OCI-LY1 (cell line): ENCODE data around the gene TOPAZ1.

Experiments
- H2AFZ ChIP-seq: fragments of 200-600 bp; sonication (generic), shearing (Covaris generic); 2 replicates; pipeline ENCODE4 v1.6.0; 2014; ENCODE audit warnings: antibody characterized with exemption, mild to moderate bottlenecking, low read length
- H3F3A ChIP-seq: fragments of 200-600 bp; sonication (generic), shearing (Covaris generic); 2 replicates; pipeline ENCODE4 v1.6.0; 2014; ENCODE audit warnings: mild to moderate bottlenecking, antibody characterized with exemption, low read length, moderate library complexity; ENCODE audit not compliant: insufficient read depth
- H3K27ac ChIP-seq: fragments of 200-600 bp; sonication (generic); 2 replicates; pipeline ENCODE4 v1.5.1; 2014; ENCODE audit warnings: low read length, mixed run types, mild to moderate bottlenecking, low read depth; ENCODE audit not compliant: poor library complexity, severe bottlenecking
- H3K27me3 ChIP-seq: fragments of 200-600 bp; sonication (generic); 2 replicates; pipeline ENCODE4 v1.6.0; 2014; ENCODE audit warnings: antibody characterized with exemption, mild to moderate bottlenecking, low read length, moderate library complexity; ENCODE audit not compliant: insufficient read depth
- H3K36me3 ChIP-seq: fragments of 200-600 bp; sonication (generic); 2 replicates; pipeline ENCODE4 v1.6.1; 2014; ENCODE audit warnings: mild to moderate bottlenecking, antibody characterized with exemption, low read length, moderate library complexity, mixed read lengths; ENCODE audit not compliant: insufficient read depth
- H3K4me1 ChIP-seq: fragments of 200-600 bp; sonication (generic); 2 replicates; pipeline ENCODE4 v1.5.1; 2014; ENCODE audit warnings: mild to moderate bottlenecking, low read length, moderate library complexity; ENCODE audit not compliant: insufficient read depth, severe bottlenecking
- H3K4me2 ChIP-seq: fragments of 200-600 bp; sonication (generic), shearing (Covaris generic); 2 replicates; pipeline ENCODE4 v1.6.1; 2014; ENCODE audit warnings: low read length
- H3K4me3 ChIP-seq: fragments of 200-600 bp; sonication (generic); 2 replicates; pipeline ENCODE4 v1.5.1; 2014; ENCODE audit warnings: low read length, low read depth, mild to moderate bottlenecking, mixed read lengths; ENCODE audit not compliant: poor library complexity, severe bottlenecking
- H3K79me2 ChIP-seq: fragments of 200-600 bp; shearing (Covaris generic); 2 replicates; pipeline ENCODE4 v1.6.1; 2016; ENCODE audit warnings: mixed run types, low read length, mixed read lengths; ENCODE audit not compliant: insufficient read depth
- H3K9ac ChIP-seq: fragments of 200-600 bp; sonication (generic), shearing (Covaris generic); 2 replicates; pipeline ENCODE4 v1.6.1; 2014; ENCODE audit warnings: mild to moderate bottlenecking, low read length, mixed read lengths
- H3K9me2 ChIP-seq: fragments of 200-600 bp; sonication (generic), shearing (Covaris generic); 2 replicates; pipeline ENCODE4 v1.6.1; 2014; ENCODE audit warnings: low read depth, mild to moderate bottlenecking, low read length, mixed read lengths
- H3K9me3 ChIP-seq: fragments of 200-600 bp; shearing (Covaris generic); 2 replicates; pipeline ENCODE4 v1.6.1; 2014; ENCODE audit warnings: low read length, mixed read lengths
- H4K20me1 ChIP-seq: fragments of 200-600 bp; sonication (generic), shearing (Covaris generic); 2 replicates; pipeline ENCODE4 v1.6.0; 2016; ENCODE audit warnings: mild to moderate bottlenecking, low read length; ENCODE audit not compliant: insufficient read depth
- EZH2 ChIP-seq: fragments of 200-600 bp; sonication (generic), shearing (Covaris generic); IDR thresholded peaks from 2 replicates; pipeline ENCODE4 v1.8.0; 2017; ENCODE audit warnings: borderline replicate concordance, mixed run types, mild to moderate bottlenecking, antibody characterized with exemption, low read length, moderate library complexity, mixed read lengths
- TF ChIP-seq, protein P1 (sequence below): fragments of 200-600 bp; sonication (generic), shearing (Covaris generic); IDR thresholded peaks from 2 replicates; pipeline ENCODE4 v1.5.1; 2017; ENCODE audit warnings: mild to moderate bottlenecking, antibody characterized with exemption, low read length, moderate library complexity, mixed read lengths

TOPAZ1 gene

DNA sequence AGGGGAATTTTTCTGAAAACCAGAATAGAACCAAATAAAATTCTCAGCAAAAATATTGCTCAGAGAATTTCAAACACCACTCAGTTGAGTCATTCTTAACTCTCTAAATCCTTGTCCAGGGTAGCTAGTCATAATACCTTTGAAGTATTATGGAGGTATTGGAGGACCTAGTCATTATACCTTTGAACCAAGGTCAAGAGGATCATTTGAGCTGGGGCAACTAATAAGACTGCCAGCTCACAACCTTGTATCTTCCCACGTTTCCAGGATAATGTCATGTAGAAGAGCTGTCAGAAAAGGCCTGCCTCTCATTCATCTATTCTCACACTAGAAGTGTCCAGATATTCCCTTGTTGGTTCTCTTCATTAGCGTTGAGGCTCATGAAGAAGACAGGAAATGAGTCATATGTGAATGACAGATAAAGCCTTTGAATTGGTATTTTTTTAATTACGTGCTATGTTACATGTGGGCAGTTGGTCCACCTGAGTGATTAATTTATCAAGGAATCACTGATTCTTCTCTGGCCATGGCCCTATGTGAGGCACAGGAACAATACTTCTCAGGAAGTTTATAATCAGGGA is 48.3 kb downstream of the TOPAZ1 start:
- no peaks in the 10 kb centered on the region for H3K36me3 ChIP-seq
- no peaks in the 10 kb centered on the region for H3K9me2 ChIP-seq
- TF ChIP-seq EZH2 = no peak
- TF ChIP-seq, protein P1, sequence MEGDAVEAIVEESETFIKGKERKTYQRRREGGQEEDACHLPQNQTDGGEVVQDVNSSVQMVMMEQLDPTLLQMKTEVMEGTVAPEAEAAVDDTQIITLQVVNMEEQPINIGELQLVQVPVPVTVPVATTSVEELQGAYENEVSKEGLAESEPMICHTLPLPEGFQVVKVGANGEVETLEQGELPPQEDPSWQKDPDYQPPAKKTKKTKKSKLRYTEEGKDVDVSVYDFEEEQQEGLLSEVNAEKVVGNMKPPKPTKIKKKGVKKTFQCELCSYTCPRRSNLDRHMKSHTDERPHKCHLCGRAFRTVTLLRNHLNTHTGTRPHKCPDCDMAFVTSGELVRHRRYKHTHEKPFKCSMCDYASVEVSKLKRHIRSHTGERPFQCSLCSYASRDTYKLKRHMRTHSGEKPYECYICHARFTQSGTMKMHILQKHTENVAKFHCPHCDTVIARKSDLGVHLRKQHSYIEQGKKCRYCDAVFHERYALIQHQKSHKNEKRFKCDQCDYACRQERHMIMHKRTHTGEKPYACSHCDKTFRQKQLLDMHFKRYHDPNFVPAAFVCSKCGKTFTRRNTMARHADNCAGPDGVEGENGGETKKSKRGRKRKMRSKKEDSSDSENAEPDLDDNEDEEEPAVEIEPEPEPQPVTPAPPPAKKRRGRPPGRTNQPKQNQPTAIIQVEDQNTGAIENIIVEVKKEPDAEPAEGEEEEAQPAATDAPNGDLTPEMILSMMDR = no peak
- H2AFZ ChIP-seq = no peak overlapping the region
- no peak overlapping the region for H3K9ac ChIP-seq
- H3K27me3 ChIP-seq = no peaks in the 10 kb centered on the region
- no peaks in the 10 kb centered on the region for H3K79me2 ChIP-seq
- H3K9me3 ChIP-seq = no peaks in the 10 kb centered on the region
- H3K4me2 ChIP-seq = no peak overlapping the region
- no peaks in the 10 kb centered on the region for H3F3A ChIP-seq
- H3K27ac ChIP-seq = no peak overlapping the region
- no peak overlapping the region for H3K4me3 ChIP-seq
- no peaks in the 10 kb centered on the region for H4K20me1 ChIP-seq
- no peaks in the 10 kb centered on the region for H3K4me1 ChIP-seq

DNA sequence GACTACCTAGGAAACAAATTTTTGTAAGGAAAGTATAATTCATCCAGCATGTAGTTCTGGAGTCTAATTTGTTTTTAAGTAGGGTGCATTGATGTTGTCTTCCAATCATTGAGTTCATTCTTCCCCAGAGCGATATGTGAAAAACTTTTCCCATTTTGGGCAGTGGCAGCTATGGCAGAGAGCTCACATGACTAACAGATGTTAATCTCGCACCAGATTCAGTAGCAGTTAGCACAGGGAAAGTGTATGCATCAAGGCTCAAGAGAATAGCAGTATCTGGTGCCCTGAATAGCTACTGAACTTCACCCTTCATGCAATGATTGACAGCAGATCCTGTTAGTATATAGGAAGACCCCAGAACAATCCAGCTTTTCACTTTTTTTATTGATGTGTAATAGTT is 50.6 kb downstream of the TOPAZ1 start:
- Histone ChIP-seq H3K9ac (no peak overlapping the region), H3K4me1 (no peaks in the 10 kb centered on the region), H2AFZ (no peak overlapping the region)

DNA sequence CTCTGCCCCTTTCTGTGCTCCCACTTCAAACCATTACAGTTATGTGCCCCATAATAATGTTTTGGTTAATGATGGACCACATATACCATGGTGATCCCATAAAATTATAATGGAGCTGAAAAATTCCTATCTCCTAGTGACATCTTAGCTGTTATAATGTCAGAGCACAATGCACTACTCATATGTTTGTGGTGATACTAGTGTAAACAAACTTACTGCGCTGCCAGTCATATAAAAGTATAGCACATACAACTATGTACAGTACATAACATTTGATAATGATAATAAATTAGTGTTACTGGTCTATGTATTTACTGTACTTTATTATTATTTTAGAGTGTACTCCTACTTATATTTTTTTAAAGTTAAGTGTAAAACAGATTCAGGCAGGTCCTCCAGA is 51.3 kb downstream of the TOPAZ1 start:
- H3K9me2 ChIP-seq = no peaks in the 10 kb centered on the region
- no peak overlapping the region for H3K4me2 ChIP-seq
- no peak overlapping the region for H3K4me3 ChIP-seq
- no peaks in the 10 kb centered on the region for H3K27me3 ChIP-seq
- TF ChIP-seq EZH2 = no peak
- TF ChIP-seq, protein P1 = no peak
- no peaks in the 10 kb centered on the region for H3K36me3 ChIP-seq
- no peaks in the 10 kb centered on the region for H3K79me2 ChIP-seq
- no peak overlapping the region for H3K9ac ChIP-seq
- H3K27ac ChIP-seq = no peak overlapping the region
- H3K4me1 ChIP-seq = no peaks in the 10 kb centered on the region
- H2AFZ ChIP-seq = no peak overlapping the region
- H3K9me3 ChIP-seq = no peaks in the 10 kb centered on the region
- H4K20me1 ChIP-seq = no peaks in the 10 kb centered on the region
- H3F3A ChIP-seq = no peaks in the 10 kb centered on the region

More for the DNA sequence above, 50.6 kb downstream of the TOPAZ1 start:
- Histone ChIP-seq H3K79me2 (no peaks in the 10 kb centered on the region), H4K20me1 (no peaks in the 10 kb centered on the region), H3K27me3 (no peaks in the 10 kb centered on the region), H3K9me2 (no peaks in the 10 kb centered on the region), H3F3A (no peaks in the 10 kb centered on the region), H3K27ac (no peak overlapping the region), H3K36me3 (no peaks in the 10 kb centered on the region), H3K4me2 (no peak overlapping the region), H3K9me3 (no peaks in the 10 kb centered on the region), H3K4me3 (no peak overlapping the region)
- TF ChIP-seq, protein P1 = no peak
- TF ChIP-seq EZH2 = no peak
